Adipocyte (in vitro differentiated cells): Measurements from ENCODE around the gene ZSWIM4.
"Not testable (repeated sequence)": the region's sequence is repeated elsewhere in the genome, so short reads cannot be mapped to it uniquely, and the experiment has no call there.

Source experiments
- DNase-seq: peaks from one replicate; pipeline ENCODE4 v3.0.0-alpha.2; 2015; ENCODE audit warnings: low read depth
- H3K27me3 ChIP-seq: replicated peaks from 2 replicates; pipeline ENCODE4 v1.7.0; 2013; ENCODE audit warnings: mild to moderate bottlenecking, low read length, moderate library complexity; ENCODE audit not compliant: control insufficient read depth, insufficient read depth
- H3K36me3 ChIP-seq: 2 replicates; pipeline ENCODE4 v1.7.0; 2013; ENCODE audit warnings: low read length, mild to moderate bottlenecking, moderate library complexity; ENCODE audit not compliant: control insufficient read depth, insufficient read depth, severe bottlenecking
- H3K4me1 ChIP-seq: 2 replicates; pipeline ENCODE4 v1.7.0; 2013; ENCODE audit warnings: mild to moderate bottlenecking, low read length, moderate library complexity; ENCODE audit not compliant: control insufficient read depth, insufficient read depth
- H3K4me3 ChIP-seq: 2 replicates; pipeline ENCODE4 v1.7.0; 2013; ENCODE audit warnings: mild to moderate bottlenecking, low read length, moderate library complexity
- H3K9ac ChIP-seq: 2 replicates; pipeline ENCODE4 v1.7.0; 2013; ENCODE audit warnings: mild to moderate bottlenecking, low read length, moderate library complexity
- H3K9me3 ChIP-seq: 2 replicates; pipeline ENCODE4 v1.7.0; 2013; ENCODE audit warnings: mild to moderate bottlenecking, low read length, moderate library complexity; ENCODE audit not compliant: control insufficient read depth

The ZSWIM4 gene

DNA sequence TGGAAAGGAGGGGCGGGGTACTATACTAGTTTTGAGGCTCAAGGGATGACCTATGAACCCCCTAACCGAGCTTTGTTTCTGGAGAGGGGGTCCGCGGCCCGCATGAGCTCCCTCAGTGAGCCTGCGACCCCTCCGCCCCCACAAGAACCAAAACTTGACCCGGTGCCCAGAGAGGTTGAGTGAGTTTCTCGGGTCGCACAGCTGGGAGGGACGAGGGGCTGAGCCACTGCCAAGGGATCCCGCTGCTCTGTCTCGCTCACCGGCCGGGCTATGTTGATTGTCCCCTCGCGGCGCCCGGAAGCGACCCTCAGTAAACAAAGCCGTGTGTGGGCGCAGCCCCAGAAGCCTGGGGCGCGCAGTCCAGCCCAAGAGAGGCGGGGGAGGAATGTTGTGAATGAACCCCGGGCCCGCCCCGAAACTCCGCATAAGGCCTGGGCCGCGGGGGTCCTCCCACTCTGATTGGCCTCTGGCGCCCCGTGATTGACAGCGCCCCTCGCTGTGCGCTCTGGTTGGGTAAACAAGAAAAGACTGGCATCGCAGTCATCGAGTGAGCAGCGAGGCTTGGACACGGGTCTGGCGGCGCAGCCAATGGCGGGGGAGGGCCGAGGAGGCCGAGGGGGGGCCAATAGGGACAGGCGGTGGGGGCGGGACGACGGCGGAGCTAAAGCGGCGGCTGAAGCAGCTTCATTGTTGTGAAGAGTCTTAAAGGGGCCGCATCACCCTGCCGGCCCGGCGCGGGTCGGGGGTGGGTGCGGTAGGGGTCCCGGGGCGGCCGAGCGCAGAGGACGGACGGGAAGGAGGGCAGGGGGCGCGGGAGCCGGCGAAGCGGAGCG is at the start of gene ZSWIM4:
TSS of gene ZSWIM4 (plus strand) at position 687 of the 833 bp plus-strand sequence. CDS start 206 bp downstream, outside the sequence.
- H3K4me1 ChIP-seq: peaks cover 36% of the 10 kb centered on the region
- H3K36me3 ChIP-seq: no peaks in the 10 kb centered on the region
- H3K4me3 ChIP-seq: peak within 1 kb of the TSS; percentile 87
- no peaks in the 10 kb centered on the region for H3K9me3 ChIP-seq
- no peaks in the 10 kb centered on the region for H3K27me3 ChIP-seq
- DNase-seq: peak; percentile 100
- H3K9ac ChIP-seq: peak within 1 kb of the TSS; percentile 89

DNA sequence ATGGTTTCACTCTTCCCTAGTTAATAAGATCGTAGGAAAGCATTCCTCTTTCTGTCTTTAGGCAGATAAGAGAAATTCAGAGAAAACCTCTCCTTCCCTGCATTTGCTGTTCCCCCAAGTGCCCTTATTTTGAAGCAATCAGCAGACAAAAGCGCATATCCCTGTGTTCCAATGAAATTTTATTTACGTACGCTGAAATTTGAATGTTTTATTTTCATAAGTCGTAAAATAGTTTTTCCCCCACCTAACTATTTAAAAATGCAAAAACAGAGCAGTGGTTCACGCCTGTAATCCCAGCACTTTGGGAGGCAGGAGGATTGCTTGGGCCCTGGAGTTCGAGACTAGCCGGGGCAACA is 48.2 kb upstream of the ZSWIM4 start:
- H3K9me3 ChIP-seq: no peaks in the 10 kb centered on the region
- peaks cover 4% of the 10 kb centered on the region for H3K36me3 ChIP-seq
- peak overlapping the region; percentile 92 for H3K4me3 ChIP-seq
- no peak for DNase-seq
- H3K4me1 ChIP-seq: peaks cover 13% of the 10 kb centered on the region
- H3K9ac ChIP-seq: no peak overlapping the region
- no peaks in the 10 kb centered on the region for H3K27me3 ChIP-seq

DNA sequence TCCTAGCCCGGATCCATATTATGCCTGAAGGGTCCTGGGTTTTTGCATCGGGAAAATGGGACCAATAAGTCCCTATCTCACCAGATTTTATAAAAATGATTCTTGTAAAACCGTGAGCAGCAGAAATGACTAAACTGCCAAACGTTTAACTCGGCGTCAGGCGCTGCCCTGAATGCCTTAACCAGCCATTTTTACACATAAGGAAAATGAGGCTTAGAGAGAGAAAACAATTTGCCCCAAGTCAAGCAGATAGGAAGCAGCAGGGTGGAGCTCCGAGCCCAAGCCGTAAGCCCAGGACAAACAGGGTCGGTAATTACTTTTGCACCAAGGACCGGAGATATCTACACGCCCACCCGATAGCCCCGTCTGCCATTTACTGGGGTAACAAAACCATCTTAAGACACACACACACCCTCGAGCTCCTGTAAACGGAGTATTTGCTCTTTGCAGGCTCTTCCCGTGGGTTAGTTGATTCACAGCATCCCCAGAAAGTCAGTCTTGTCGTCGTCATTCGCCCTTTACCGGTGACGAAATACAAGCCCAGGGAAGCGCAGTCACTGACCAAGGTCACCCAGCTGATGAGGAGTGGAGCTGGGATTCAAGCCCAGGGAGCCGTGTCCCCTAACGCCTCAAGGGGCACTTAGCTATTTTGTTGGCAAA is 46.9 kb upstream of the ZSWIM4 start:
- peaks cover 7% of the 10 kb centered on the region for H3K4me1 ChIP-seq
- no peaks in the 10 kb centered on the region for H3K9me3 ChIP-seq
- H3K36me3 ChIP-seq: peaks cover 11% of the 10 kb centered on the region
- H3K27me3 ChIP-seq: no peaks in the 10 kb centered on the region
- peak; percentile 74 for DNase-seq
- H3K4me3 ChIP-seq: peak overlapping the region; percentile 92
- H3K9ac ChIP-seq: peak overlapping the region; percentile 94

DNA sequence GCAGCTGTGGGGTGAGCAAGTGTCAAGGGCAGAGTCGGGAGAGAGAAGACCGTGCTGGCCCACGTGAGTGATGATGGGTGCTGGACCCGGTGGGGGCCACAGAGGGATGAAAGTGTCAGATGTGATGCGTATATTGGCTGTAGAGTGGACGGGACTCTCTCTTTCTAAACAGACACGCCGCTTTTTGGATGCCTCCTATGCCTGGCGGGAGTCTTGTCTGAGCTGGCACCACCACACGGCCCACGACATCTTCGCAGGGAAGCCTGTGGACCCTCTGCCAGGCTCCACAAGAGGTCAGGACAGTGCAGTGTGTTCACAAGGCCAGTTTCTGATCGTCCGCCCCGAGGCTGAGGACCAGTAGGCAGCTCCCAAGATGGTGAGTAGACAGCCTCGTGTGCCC is 43.8 kb upstream of the ZSWIM4 start:
- H3K9me3 ChIP-seq: no peaks in the 10 kb centered on the region
- H3K27me3 ChIP-seq: no peaks in the 10 kb centered on the region
- H3K4me1 ChIP-seq: peaks cover 7% of the 10 kb centered on the region
- DNase-seq: no peak
- H3K4me3 ChIP-seq: no peak overlapping the region
- no peak overlapping the region for H3K9ac ChIP-seq
- H3K36me3 ChIP-seq: peaks cover 40% of the 10 kb centered on the region

DNA sequence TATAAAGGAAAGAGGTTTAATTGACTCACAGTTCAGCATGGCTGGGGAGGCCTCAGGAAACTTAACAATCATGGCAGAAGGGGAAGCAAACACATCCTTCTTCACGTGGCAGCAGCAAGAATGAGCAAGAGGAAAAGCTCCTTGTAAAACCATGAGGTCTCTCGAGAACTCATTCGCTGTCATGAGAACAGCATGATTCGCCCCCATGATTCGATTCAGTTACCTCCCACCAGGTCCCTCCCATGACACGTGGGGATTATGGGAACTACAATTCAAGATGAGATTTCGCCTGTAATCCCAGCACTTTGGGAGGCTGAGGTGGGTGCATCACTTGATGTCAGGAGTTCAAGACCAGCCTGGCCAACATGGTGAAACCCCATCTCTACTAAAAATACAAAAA is 41.6 kb upstream of the ZSWIM4 start:
- not testable (repeated sequence) for H3K4me1 ChIP-seq, H3K9ac ChIP-seq, H3K9me3 ChIP-seq, H3K27me3 ChIP-seq, DNase-seq, H3K4me3 ChIP-seq
- H3K36me3 ChIP-seq: peaks cover 61% of the 10 kb centered on the region

DNA sequence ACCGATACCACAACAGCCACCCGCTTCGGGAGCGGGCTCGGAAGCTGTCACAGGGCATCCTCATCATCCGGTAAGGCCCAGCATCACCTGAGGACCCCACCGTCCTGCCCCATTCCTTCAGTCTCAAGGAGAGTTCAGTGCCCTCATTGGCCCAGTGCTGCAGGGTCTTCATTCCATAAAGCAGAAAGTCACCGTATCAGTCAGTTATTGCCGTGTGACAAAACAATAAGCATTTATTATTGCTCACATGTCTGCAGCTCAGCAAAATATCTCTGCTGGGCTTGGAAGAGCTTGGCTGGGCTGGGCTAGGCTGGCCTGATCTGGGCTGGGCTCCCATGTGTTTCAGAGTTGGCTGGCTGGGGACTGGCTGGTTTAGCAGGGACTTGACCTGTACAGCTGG is 39.0 kb upstream of the ZSWIM4 start:
- Histone ChIP-seq H3K4me1 (no peaks in the 10 kb centered on the region), H3K36me3 (peaks cover 83% of the 10 kb centered on the region), H3K4me3 (no peak overlapping the region), H3K27me3 (no peaks in the 10 kb centered on the region), H3K9ac (no peak overlapping the region), H3K9me3 (no peaks in the 10 kb centered on the region)
- DNase-seq: no peak

DNA sequence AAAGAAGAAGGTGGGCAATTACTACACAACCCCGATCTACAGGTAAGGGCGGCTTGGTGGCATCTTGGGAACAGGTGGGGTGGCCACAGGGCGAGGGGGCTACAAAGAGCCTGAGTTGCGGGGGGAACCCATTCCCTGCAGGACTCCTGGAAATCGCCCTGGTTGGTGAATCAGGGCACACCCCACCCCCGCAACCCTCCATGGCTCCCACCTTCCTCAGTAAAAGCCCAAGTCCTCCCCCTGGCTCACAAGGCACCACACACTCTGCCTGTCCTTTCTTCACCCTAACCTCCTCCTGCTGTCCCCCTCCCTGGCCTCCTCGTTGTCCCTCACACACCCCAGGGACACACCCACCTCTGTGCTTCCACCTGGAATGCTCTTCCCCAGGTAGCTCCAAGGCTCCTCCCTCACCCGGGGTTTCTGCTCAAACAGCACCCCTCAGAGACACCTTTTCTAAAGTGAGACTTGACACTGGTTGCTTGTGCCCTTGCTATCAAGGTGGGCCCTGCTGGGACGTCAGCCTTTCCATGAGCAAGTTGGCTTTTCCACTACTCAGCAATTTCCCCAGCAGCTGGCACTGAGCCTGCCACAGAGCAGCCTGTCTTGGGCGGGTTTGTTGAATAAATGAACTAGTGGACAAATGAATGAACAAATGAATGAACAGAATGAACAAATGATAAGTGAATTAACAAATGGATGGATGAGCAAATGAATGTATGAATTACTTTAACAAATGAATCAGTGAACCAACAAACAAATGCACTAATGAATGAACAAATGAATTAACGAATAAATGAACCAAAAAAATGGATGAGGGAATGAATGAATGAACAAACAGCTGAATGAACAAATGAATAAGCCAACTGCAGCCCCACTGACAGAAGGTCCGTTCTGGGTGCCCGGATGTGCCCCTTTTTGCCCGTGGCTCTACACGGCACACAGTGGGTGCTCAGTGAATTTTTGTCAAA is 37.2 kb upstream of the ZSWIM4 start:
- no peak overlapping the region for H3K4me3 ChIP-seq
- no peak for DNase-seq
- H3K4me1 ChIP-seq: no peaks in the 10 kb centered on the region
- no peaks in the 10 kb centered on the region for H3K9me3 ChIP-seq
- H3K9ac ChIP-seq: no peak overlapping the region
- H3K27me3 ChIP-seq: no peaks in the 10 kb centered on the region
- peaks cover 91% of the 10 kb centered on the region for H3K36me3 ChIP-seq

DNA sequence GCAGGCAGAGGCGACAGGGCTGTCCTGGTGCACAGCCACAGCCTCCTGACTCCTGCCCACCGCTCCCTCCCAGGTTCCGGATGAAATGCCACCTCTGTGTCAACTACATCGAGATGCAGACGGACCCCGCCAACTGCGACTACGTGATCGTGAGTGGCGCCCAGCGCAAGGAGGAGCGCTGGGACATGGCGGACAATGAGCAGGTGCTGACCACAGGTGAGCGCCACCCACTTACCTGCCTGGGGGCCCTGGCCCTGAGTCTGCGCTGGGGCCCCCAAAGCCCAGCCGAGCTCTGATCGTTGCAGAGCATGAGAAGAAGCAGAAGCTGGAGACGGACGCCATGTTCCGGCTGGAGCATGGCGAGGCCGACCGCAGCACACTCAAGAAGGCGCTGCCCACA is 36.4 kb upstream of the ZSWIM4 start:
- Histone ChIP-seq H3K4me1 (peaks cover under 1% of the 10 kb centered on the region), H3K4me3 (no peak overlapping the region), H3K36me3 (peaks cover 91% of the 10 kb centered on the region), H3K27me3 (no peaks in the 10 kb centered on the region), H3K9ac (no peak overlapping the region), H3K9me3 (no peaks in the 10 kb centered on the region)
- no peak for DNase-seq

DNA sequence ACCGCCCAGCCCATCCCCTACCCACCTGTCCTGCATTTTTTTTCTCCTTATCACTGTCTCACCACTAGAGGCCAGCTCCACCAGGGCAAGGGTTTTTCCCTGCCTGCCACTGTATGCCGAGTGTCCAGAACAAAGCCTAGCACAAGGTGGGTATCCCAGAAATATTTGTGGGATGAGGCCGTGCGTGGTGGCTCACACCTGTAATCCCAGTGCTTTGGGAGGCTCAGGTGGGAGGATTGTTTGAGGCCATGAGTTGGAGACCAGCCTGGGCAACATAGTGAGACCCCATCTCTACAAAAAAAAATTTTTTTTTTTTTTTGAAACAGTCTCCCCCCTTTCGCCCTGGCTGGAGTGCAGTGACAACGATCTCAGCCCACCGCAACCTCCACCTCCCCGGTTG is 33.8 kb upstream of the ZSWIM4 start:
- Histone ChIP-seq H3K9me3 (no peaks in the 10 kb centered on the region), H3K4me1 (peaks cover 9% of the 10 kb centered on the region), H3K9ac (no peak overlapping the region), H3K27me3 (no peaks in the 10 kb centered on the region), H3K4me3 (no peak overlapping the region), H3K36me3 (peaks cover 64% of the 10 kb centered on the region)
- DNase-seq: no peak

DNA sequence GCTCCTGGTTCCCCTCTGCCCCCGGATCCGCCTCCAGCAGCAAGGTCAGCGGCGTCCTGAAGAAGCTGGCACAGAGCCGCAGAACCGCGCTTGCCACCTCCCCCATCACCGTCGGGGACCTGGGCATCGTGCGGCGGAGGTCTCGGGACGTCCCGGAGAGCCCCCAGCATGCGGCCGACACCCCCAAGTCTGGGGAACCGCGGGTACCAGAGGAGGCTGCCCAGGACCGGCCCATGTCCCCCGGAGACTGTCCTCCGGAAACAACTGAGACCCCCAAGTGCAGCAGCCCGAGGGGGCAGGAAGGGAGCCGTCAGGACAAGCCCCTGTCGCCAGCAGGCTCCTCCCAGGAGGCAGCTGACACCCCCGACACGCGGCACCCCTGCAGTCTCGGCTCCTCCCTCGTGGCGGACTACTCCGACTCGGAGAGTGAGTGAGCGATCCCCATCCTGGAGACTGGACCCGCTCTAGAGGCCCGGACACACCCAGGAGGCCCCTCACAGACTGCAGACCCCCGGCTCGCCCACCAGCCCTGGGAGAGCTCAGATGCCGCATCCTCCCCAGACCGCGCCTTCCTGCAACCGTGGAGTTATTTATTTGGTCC is 32.5 kb upstream of the ZSWIM4 start:
- Histone ChIP-seq H3K4me1 (peaks cover 9% of the 10 kb centered on the region), H3K36me3 (peaks cover 52% of the 10 kb centered on the region), H3K9ac (no peak overlapping the region), H3K4me3 (no peak overlapping the region), H3K9me3 (no peaks in the 10 kb centered on the region), H3K27me3 (no peaks in the 10 kb centered on the region)
- DNase-seq: no peak
